Thymus (tissue), 11 donors: Measurements from ENCODE around the gene CCDC174. TPM values are rescaled to one million over a fixed set of nuclear protein-coding genes. Genes with fewer than 3 reads are reported as not detected.

Experiments used
- DNase-seq, 9 donors: peaks; one replicate each; pipeline ENCODE4 v3.0.0-alpha.2; 2013; ENCODE audit warnings: low spot score in 9 of 9, low read depth in 6 of 9, missing footprints in 1 of 9
- H3K27ac ChIP-seq, 2 donors: one replicate each; pipeline ENCODE4 v1.5.1; 2013; ENCODE audit warnings: control low read depth in 1 of 2, low read depth in 1 of 2, low read length in 1 of 2, mild to moderate bottlenecking in 1 of 2, moderate library complexity in 1 of 2
- H3K27me3 ChIP-seq, 2 donors: one replicate each; pipeline ENCODE4 v1.5.1; 2013; ENCODE audit warnings: low read length in 1 of 2; ENCODE audit not compliant: control insufficient read depth in 2 of 2, insufficient read depth in 1 of 2
- H3K36me3 ChIP-seq, 2 donors: one replicate each; pipeline ENCODE4 v1.5.1; 2013; ENCODE audit warnings: low read length in 1 of 2, mild to moderate bottlenecking in 1 of 2, moderate library complexity in 1 of 2; ENCODE audit not compliant: control insufficient read depth in 2 of 2, insufficient read depth in 2 of 2
- H3K4me1 ChIP-seq, 2 donors: one replicate each; pipeline ENCODE4 v1.5.1; 2013; ENCODE audit warnings: low read length in 2 of 2; ENCODE audit not compliant: control insufficient read depth in 2 of 2, insufficient read depth in 2 of 2
- H3K4me3 ChIP-seq, 2 donors: one replicate each; pipeline ENCODE4 v1.5.1; 2013; ENCODE audit warnings: low read length in 2 of 2, control low read depth in 1 of 2, mild to moderate bottlenecking in 1 of 2
- H3K9me3 ChIP-seq, 2 donors: one replicate each; pipeline ENCODE4 v1.5.1; 2013; ENCODE audit warnings: low read length in 1 of 2, mild to moderate bottlenecking in 1 of 2; ENCODE audit not compliant: control insufficient read depth in 2 of 2, insufficient read depth in 1 of 2
- WGBS: extraction: QIAGEN DNeasy Blood & Tissue Kit; methylation state at CpG from one replicate; pipeline ENCODE4 v1.1.7; 2013; 5-methylcytosine and 5-hydroxymethylcytosine counted together
- polyA plus RNA-seq: library from polyadenylated mRNA; stranded (reverse); fragments of 200-250 nt; gene quantifications from one replicate; pipeline ENCODE4 v1.2.3, GENCODE V29; 2013
- total RNA-seq: library from RNA; stranded (reverse); fragments of 120-200 nt; gene quantifications from one replicate; pipeline ENCODE4 v1.2.4, GENCODE V29; 2013
- donor health status: healthy.

Gene CCDC174
- total and polyA plus RNA-seq, 2 donors: 19.9 to 24.1 TPM

DNA sequence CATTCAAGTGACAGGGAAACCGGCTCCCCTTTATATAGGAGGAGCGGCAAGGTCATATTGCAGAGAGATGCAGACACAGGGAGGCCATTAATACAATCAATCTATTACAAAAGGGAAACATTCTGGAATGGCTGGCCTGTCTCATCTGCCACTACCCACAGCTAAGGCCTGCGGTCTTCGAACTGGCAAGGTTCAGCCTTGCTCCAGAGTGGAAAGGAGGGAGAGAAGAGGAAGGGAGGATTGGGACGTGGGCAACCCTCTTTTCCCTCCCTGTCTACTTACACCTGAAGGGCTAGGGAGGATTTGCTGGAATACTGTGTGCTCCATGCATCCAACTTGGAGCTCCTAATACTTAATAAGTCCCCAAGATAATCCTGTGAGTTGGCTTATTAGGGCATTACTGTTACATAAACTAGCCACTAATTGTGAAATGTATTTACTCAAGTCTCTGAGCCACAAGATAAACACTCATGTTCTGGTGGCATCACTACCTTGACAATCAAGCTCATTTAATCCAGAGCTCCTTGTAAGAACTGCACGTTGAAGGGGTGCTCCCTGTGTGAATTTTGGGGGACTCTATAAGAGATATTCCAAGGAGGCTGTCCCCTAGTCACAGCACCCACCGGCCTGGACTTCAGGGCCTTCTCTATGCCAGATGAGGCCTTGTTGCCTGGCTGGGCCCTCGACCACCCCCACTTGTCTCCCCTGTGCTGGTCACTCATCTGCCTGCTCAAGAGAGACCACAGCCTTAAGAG, 19.7 kb upstream of the CCDC174 start:
- Histone ChIP-seq H3K4me1 (no peaks in the 10 kb centered on the region), H3K27me3 (peaks cover 0 to 25% of the 10 kb centered on the region in 2 donors), H3K27ac (no peak overlapping the region), H3K4me3 (no peak overlapping the region), H3K36me3 (no peaks in the 10 kb centered on the region), H3K9me3 (no peaks in the 10 kb centered on the region)
- no peak for DNase-seq
- 92% methylated on average over 8 of the region's 8 CpGs for WGBS

DNA sequence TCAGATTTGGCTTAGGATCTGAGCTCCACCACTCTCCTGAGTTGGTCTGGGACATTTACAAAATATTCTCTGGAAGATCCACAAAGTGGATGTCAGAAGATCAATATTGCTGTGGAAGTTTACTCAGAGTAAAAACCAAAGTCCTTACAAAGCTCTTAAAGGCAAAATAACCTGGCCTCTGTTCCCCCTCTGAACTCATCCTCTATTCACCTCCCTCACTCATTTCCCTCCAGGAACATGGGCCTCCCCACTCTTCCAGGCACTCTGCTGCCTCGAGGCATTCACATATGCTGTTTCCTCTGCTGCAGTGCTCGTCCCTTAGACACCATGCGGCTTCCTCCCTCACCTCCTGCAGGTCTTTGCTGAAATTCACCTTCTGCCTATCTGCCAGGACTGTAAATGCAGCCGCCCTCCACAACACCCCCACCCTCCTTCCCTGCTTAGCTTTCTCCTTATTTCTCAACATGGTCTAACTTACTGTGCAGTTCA, 19.1 kb upstream of the CCDC174 start:
- H3K36me3 ChIP-seq: no peaks in the 10 kb centered on the region
- no peaks in the 10 kb centered on the region for H3K9me3 ChIP-seq
- no peak overlapping the region for H3K27ac ChIP-seq
- DNase-seq: no peak
- no peak overlapping the region for H3K4me3 ChIP-seq
- 76% methylated on average over 4 of the region's 4 CpGs for WGBS
- H3K27me3 ChIP-seq: peaks cover 0 to 28% of the 10 kb centered on the region in 2 donors
- H3K4me1 ChIP-seq: no peaks in the 10 kb centered on the region

GRCh38 chr3:14633417-14633816, 18.1 kb upstream of the CCDC174 start:
- Histone ChIP-seq H3K4me3 (no peak overlapping the region), H3K36me3 (no peaks in the 10 kb centered on the region), H3K27ac (no peak overlapping the region), H3K4me1 (no peaks in the 10 kb centered on the region), H3K9me3 (no peaks in the 10 kb centered on the region), H3K27me3 (peaks cover 0 to 23% of the 10 kb centered on the region in 2 donors)
- WGBS: 95% methylated on average over 6 of the region's 6 CpGs
- no peak for DNase-seq

DNA sequence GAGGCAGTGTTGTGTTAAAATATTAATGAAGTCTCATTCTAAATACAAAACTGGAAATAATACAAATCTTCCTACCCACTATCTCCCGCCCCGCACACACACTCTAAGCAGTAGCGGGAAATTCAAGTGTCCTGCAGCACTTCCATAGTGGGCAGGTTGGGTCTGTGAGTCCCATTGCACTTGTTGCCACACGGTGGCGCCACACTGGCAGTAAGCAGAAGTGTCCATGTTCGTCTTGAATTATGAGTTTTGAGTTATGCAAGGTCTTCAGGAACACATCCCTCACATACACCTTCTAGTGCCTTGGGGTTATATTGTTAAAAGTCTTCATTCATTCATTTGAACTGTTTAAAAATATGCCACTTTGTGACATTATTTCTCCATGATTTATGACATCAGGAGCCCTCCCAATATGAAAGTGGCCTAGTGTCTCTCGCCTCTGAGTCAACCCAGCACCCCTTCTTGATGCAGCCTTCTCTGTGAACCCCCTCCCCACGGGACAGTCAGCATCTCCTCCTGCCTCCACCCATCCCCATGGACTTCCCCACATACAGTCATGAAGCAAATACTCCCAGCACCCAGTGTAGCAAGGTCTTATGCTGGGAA, 17.6 kb upstream of the CCDC174 start:
- Histone ChIP-seq H3K9me3 (no peaks in the 10 kb centered on the region), H3K36me3 (no peaks in the 10 kb centered on the region), H3K27me3 (peaks cover 0 to 21% of the 10 kb centered on the region in 2 donors), H3K4me3 (no peak overlapping the region), H3K4me1 (no peaks in the 10 kb centered on the region), H3K27ac (no peak overlapping the region)
- DNase-seq: peak in 8 of 9 donors; percentile 21 to 71 (median 46)
- 41% methylated on average over 8 of the region's 8 CpGs for WGBS

DNA sequence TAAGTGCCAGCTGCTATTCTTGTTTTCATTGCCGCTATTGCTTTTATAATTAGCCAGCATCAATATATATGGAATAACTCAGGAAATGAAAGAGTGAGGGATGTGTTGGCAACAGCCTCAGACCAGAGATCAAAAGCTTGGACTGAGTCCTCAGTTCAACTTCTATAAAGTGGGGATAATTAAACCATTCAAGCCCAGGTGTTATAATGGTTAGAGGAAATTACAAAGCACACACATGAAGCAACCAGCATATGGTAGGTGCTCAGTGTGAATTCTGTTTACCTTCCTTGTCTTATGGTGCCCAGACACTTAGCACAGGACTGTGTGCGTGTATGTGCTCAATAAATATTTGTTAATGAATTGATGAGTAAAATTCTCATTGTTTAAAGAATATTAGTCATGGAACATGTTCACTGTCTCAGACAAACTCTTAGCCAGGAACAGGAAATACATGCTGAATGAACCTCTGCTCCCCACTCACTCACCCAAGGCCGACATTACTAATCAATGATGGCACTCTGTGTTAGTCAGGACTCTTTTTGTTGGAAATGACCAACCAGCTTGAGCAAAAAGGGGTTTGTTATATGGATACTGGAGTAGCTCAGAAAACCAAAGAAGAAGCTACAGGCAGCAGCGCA, 16.7 kb upstream of the CCDC174 start:
- no peak for DNase-seq
- peaks cover 0 to 16% of the 10 kb centered on the region in 2 donors for H3K27me3 ChIP-seq
- no peaks in the 10 kb centered on the region for H3K36me3 ChIP-seq
- no peak overlapping the region for H3K27ac ChIP-seq
- WGBS: 92% methylated on average over 4 of the region's 4 CpGs
- no peak overlapping the region for H3K4me3 ChIP-seq
- no peaks in the 10 kb centered on the region for H3K4me1 ChIP-seq
- no peaks in the 10 kb centered on the region for H3K9me3 ChIP-seq

DNA sequence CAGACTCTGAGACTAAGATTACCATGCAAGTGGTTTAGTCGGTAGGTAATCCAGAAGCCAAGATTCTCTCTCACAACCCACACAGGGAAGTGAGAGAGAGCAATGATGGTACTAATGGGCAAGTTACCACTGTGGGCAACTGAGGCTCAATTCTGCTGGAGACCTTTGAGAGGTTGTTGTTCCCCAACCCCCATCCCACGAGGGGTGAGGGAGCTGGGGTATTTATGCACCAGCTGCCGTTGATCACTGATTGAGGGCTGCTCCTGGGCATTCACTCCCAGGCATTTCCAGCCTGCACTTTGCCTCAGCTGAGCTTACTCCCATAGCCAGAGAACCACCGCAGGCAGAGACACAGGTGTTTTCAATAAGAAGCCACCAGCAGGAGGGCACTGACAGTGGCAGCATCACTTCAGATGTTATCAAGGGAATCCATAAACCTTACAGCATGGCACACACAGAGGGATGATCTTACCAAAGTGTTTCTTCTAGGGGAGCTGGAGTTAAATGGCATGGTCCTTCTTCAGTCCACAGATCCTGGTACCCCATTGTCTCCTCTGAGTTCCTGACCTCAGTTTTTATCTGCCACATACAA, 15.0 kb upstream of the CCDC174 start:
- peaks cover 3 to 30% of the 10 kb centered on the region in 2 donors for H3K27me3 ChIP-seq
- 85% methylated on average over 4 of the region's 4 CpGs for WGBS
- H3K27ac ChIP-seq: no peak overlapping the region
- H3K4me1 ChIP-seq: no peaks in the 10 kb centered on the region
- no peaks in the 10 kb centered on the region for H3K9me3 ChIP-seq
- H3K4me3 ChIP-seq: no peak overlapping the region
- no peak for DNase-seq
- H3K36me3 ChIP-seq: no peaks in the 10 kb centered on the region

GRCh38 chr3:14640157-14640562, 11.4 kb upstream of the CCDC174 start:
- no peak for DNase-seq
- H3K27me3 ChIP-seq: peaks cover 3 to 34% of the 10 kb centered on the region in 2 donors
- H3K9me3 ChIP-seq: no peaks in the 10 kb centered on the region
- H3K36me3 ChIP-seq: no peaks in the 10 kb centered on the region
- H3K27ac ChIP-seq: no peak overlapping the region
- WGBS: 80% methylated on average over 10 of the region's 10 CpGs
- no peaks in the 10 kb centered on the region for H3K4me1 ChIP-seq
- no peak overlapping the region for H3K4me3 ChIP-seq

- Histone ChIP-seq H3K4me3 (no peak overlapping the region), H3K9me3 (no peaks in the 10 kb centered on the region), H3K27ac (no peak overlapping the region), H3K27me3 (peaks cover 3 to 29% of the 10 kb centered on the region in 2 donors), H3K4me1 (no peaks in the 10 kb centered on the region), H3K36me3 (no peaks in the 10 kb centered on the region)
- DNase-seq: no peak
- 55% methylated on average over 2 of the region's 2 CpGs for WGBS
Observed at GRCh38 chr3:14640734-14641133, 10.8 kb upstream of the CCDC174 start.

DNA sequence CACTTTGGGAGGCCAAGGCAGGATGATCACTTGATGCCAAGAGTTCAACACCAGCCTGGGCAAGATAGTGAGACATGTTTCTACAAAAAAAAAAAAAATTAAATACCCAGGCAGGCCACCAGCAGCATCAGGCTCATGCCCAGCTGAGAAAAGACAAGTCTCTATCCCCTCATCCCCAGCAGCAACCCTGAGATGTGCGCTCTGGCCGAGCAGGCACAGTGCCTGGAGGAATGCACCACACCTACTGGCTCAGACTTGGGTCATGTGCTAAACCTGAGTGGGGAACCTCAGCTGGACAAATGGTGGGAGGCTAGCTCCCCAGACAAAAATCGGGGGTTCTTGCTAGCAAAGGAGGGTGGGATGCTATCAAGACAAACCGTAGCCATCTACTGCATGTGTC, 10.2 kb upstream of the CCDC174 start:
- no peak overlapping the region for H3K27ac ChIP-seq
- no peaks in the 10 kb centered on the region for H3K9me3 ChIP-seq
- no peak for DNase-seq
- H3K4me3 ChIP-seq: no peak overlapping the region
- H3K27me3 ChIP-seq: peaks cover 3 to 27% of the 10 kb centered on the region in 2 donors
- H3K4me1 ChIP-seq: no peaks in the 10 kb centered on the region
- 96% methylated on average over 4 of the region's 4 CpGs for WGBS
- H3K36me3 ChIP-seq: no peaks in the 10 kb centered on the region
